IMR-90 (cell line): Measurements from ENCODE around the gene FOXP4. TPM values are rescaled to one million over a fixed set of nuclear protein-coding genes. Genes with fewer than 3 reads are reported as not detected.

ENCODE experiments used
- ATAC-seq: fragments of 200-7000 bp; cut with Tn5 transposase; 2 replicates; pipeline ENCODE4 v1.9.1; 2020; ENCODE audit warnings: low read depth, mild to moderate bottlenecking, moderate library complexity
- BruUV-seq: library from RNA; stranded (reverse); fragments of 400-500 nt; replicated peaks from 2 replicates; lab custom pipeline; 2021; lab: Mats Ljungman, UMichigan
- CTCF ChIA-PET: fragments of 300-600 bp; formaldehyde crosslinking; extraction: SDS; loops from one replicate; lab custom pipeline; 2021; ENCODE audit warnings: antibody characterized with exemption; lab: Yijun Ruan, JAX
- POLR2A ChIA-PET: fragments of 300-600 bp; sonication (Branson Sonifier 250); formaldehyde crosslinking; loops from one replicate; lab custom pipeline; 2022; ENCODE audit warnings: antibody characterized with exemption; ENCODE audit not compliant: unreplicated experiment; lab: Charles Lee
- DNase-seq: peaks from one replicate; pipeline ENCODE4 v3.0.0; 2013
- H2AFZ ChIP-seq: replicated peaks from 2 replicates; pipeline ENCODE3; 2013; ENCODE audit warnings: low read length, mild to moderate bottlenecking; ENCODE audit not compliant: poor library complexity
- H2AK5ac ChIP-seq: 2 replicates; pipeline ENCODE4 v1.6.1; 2013; ENCODE audit warnings: low read depth, low read length, inconsistent platforms
- H2AK9ac ChIP-seq: replicated peaks from 2 replicates; pipeline ENCODE3; 2013; ENCODE audit warnings: mild to moderate bottlenecking, low read depth, low read length, moderate library complexity; ENCODE audit not compliant: poor library complexity
- H2BK120ac ChIP-seq: 2 replicates; pipeline ENCODE4 v1.6.1; 2013; ENCODE audit warnings: low read depth, low read length, inconsistent platforms
- H2BK15ac ChIP-seq: 3 replicates; pipeline ENCODE4 v1.6.1; 2013; ENCODE audit warnings: low read depth, low read length, inconsistent platforms
- H2BK20ac ChIP-seq: 2 replicates; pipeline ENCODE4 v1.6.1; 2013; ENCODE audit warnings: low read depth, mild to moderate bottlenecking, inconsistent platforms, low read length, moderate library complexity
- H2BK5ac ChIP-seq: 2 replicates; pipeline ENCODE4 v1.6.1; 2013; ENCODE audit warnings: mild to moderate bottlenecking, low read depth, low read length, inconsistent platforms; ENCODE audit not compliant: poor library complexity, severe bottlenecking
- H3K14ac ChIP-seq: replicated peaks from 2 replicates; pipeline ENCODE4 v1.6.1; 2013; ENCODE audit warnings: low read depth, low read length, inconsistent platforms
- H3K18ac ChIP-seq: 2 replicates; pipeline ENCODE4 v1.6.1; 2013; ENCODE audit warnings: low read depth, low read length, control low read depth
- H3K23ac ChIP-seq: 2 replicates; pipeline ENCODE4 v1.6.1; 2013; ENCODE audit warnings: low read depth, low read length, inconsistent platforms
- H3K27ac ChIP-seq: 2 replicates; pipeline ENCODE4 v1.5.1; 2013; ENCODE audit warnings: mild to moderate bottlenecking, control low read depth, low read length; ENCODE audit not compliant: insufficient read depth
- H3K27me3 ChIP-seq: 2 replicates; pipeline ENCODE4 v1.6.1; 2013; ENCODE audit warnings: low read length; ENCODE audit not compliant: control insufficient read depth, insufficient read depth
- H3K36me3 ChIP-seq: 2 replicates; pipeline ENCODE4 v1.6.1; 2013; ENCODE audit warnings: low read length, mixed read lengths; ENCODE audit not compliant: control insufficient read depth, insufficient read depth
- H3K4ac ChIP-seq: 2 replicates; pipeline ENCODE4 v1.6.1; 2013; ENCODE audit warnings: low read depth, low read length, inconsistent platforms
- H3K4me1 ChIP-seq: 2 replicates; pipeline ENCODE4 v1.6.1; 2013; ENCODE audit warnings: low read length, mixed read lengths; ENCODE audit not compliant: control insufficient read depth, insufficient read depth
- H3K4me2 ChIP-seq: 2 replicates; pipeline ENCODE4 v1.6.1; 2013; ENCODE audit warnings: low read depth, mild to moderate bottlenecking, control low read depth, low read length, moderate library complexity
- H3K4me3 ChIP-seq: 2 replicates; pipeline ENCODE4 v1.5.1; 2013; ENCODE audit warnings: low read depth, mild to moderate bottlenecking, control low read depth, low read length, moderate library complexity; ENCODE audit not compliant: insufficient read depth
- H3K56ac ChIP-seq: 2 replicates; pipeline ENCODE4 v1.6.1; 2013; ENCODE audit warnings: low read length, inconsistent platforms; ENCODE audit not compliant: insufficient read depth; ENCODE audit errors: extremely low read depth
- H3K79me1 ChIP-seq, 2 experiments: 2 replicates each; pipeline ENCODE4 v1.6.1; 2013; ENCODE audit warnings: low read length in 2 of 2, inconsistent platforms in 1 of 2, low read depth in 1 of 2
- H3K9ac ChIP-seq: 2 replicates; pipeline ENCODE4 v1.6.1; 2013; ENCODE audit warnings: low read depth, low read length, control low read depth
- H3K9me1 ChIP-seq: 2 replicates; pipeline ENCODE4 v1.6.1; 2013; ENCODE audit warnings: low read length, inconsistent platforms; ENCODE audit not compliant: insufficient read depth
- H3K9me3 ChIP-seq: 2 replicates; pipeline ENCODE4 v1.6.1; 2013; ENCODE audit warnings: low read length; ENCODE audit not compliant: control insufficient read depth, insufficient read depth
- H4K20me1 ChIP-seq: 2 replicates; pipeline ENCODE4 v1.6.1; 2013; ENCODE audit warnings: low read length, inconsistent platforms; ENCODE audit not compliant: insufficient read depth
- H4K5ac ChIP-seq: 2 replicates; pipeline ENCODE4 v1.6.1; 2013; ENCODE audit warnings: mild to moderate bottlenecking, low read depth, low read length, control low read depth
- H4K8ac ChIP-seq, 2 experiments: 2 replicates each; pipeline ENCODE4 v1.6.1; 2013; ENCODE audit warnings: low read depth in 2 of 2, low read length in 2 of 2, control low read depth in 1 of 2, inconsistent platforms in 1 of 2
- H4K91ac ChIP-seq: 2 replicates; pipeline ENCODE4 v1.6.1; 2013; ENCODE audit warnings: low read depth, low read length, inconsistent platforms; ENCODE audit not compliant: insufficient read depth
- RAD21 ChIP-seq: IDR thresholded peaks from 2 replicates; pipeline ENCODE4 v1.6.1; 2012; ENCODE audit warnings: low read length, improper control_type of control experiment
- WGBS, 2 experiments: methylation state at CpG; one replicate each; pipeline versions ENCODE4 v1.1.5 to v1.1.7; 2013; ENCODE audit warnings: missing lambda C conversion rate in 2 of 2; ENCODE audit not compliant: insufficient read length in 1 of 2; ENCODE audit errors: extremely low coverage in 2 of 2; 5-methylcytosine and 5-hydroxymethylcytosine counted together
- dilution Hi-C: fragments of 300-500 bp; cut with HindIII; formaldehyde crosslinking; loops from one replicate; pipeline ENCODE4 v1.14.3; 2018; ENCODE audit warnings: low sequenced_read_pairs; ENCODE audit not compliant: unreplicated experiment
- in situ Hi-C: fragments of 300-500 bp; cut with MboI; formaldehyde crosslinking; loops from 3 replicates; pipeline ENCODE4 v1.14.3; 2019; ENCODE audit warnings: low sequenced_read_pairs, inconsistent platforms, mixed read lengths
- intact Hi-C: fragments of 100-400 bp; cut with micrococcal nuclease; formaldehyde crosslinking; loops from 2 replicates; pipeline ENCODE4 v1.10.0; 2022
- polyA plus RNA-seq, 3 experiments: library from polyadenylated mRNA; depleted of rRNA; stranded (reverse); fragments of >200 nt; gene quantifications; 2 replicates each; pipeline ENCODE4 v1.2.3, GENCODE V29; 2012; ENCODE audit warnings: low replicate concordance in 1 of 3
- total RNA-seq: library from RNA; depleted of rRNA; stranded (reverse); fragments of >200 nt; gene quantifications from 2 replicates; pipeline ENCODE4 v1.2.3, GENCODE V29; 2012
- TF ChIP-seq, protein P1 (sequence below): conservative IDR thresholded peaks from 2 replicates; pipeline ENCODE4 v1.5.1; 2012; ENCODE audit warnings: mild to moderate bottlenecking, low read depth, low read length, improper control_type of control experiment

Gene FOXP4
- total and polyA plus RNA-seq, 2 of the 4 experiments (the other 2 are of a cell fraction): 0.72 to 9.5 TPM

DNA sequence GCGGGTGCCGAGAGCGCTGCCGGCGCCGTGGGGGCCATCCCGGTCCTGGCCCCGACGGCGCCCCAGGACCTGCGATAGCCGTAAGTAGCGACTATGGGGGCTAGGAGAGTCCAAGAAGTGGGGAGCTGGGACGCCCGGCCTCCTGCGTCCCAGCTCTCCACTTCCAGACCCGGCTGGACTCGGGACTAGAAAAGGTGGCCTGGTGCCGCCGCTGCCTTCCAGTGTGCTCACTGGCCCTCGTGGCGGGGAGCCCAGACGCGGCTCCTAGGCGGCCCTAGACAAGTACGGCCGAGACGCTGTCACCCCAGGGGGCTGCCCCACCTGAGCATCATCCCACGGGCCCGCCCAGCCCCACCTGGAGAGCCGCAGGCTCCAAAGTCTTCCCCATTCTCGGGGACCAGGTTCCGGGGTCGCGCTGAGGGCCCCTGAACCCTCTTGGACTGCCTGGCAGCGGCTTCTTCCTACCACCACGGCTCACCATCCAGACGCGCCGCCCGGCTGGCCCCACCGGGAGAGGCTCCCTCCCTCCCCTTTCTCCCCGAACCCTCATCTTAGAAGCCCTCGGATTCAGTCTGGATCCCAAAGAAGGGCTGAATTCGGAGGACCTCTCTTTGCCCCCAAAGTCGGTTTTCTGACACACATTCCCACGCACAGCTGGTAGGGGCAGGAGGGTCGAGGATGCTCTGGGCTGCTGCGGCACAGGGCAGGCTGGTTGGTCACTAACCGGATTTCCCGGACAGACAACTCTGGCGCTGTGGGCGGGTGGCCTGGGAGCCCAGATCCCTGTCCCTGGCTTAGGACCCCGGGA, 91.2 kb downstream of the FOXP4 start:
- H2BK120ac ChIP-seq: no peak overlapping the region
- ATAC-seq (no peak; the same call in 1 of the 2 replicates), DNase-seq (no peak)
- intact Hi-C loops: no loop called here
- H3K79me1 ChIP-seq: no peaks in the 10 kb centered on the region
- H2AK9ac ChIP-seq: no peak overlapping the region
- H3K4ac ChIP-seq: no peak overlapping the region
- H2BK5ac ChIP-seq: no peak overlapping the region
- peaks cover 95% of the 10 kb centered on the region for H3K27me3 ChIP-seq
- 6% methylated on average over 14 of the region's 54 CpGs; no CpG with 5 or more reads in 1 of the 2 experiments for WGBS, 2 experiments
- H3K18ac ChIP-seq: no peak overlapping the region
- H4K91ac ChIP-seq: no peak overlapping the region
- no peaks in the 10 kb centered on the region for H3K9me1 ChIP-seq
- BruUV-seq: no TSS peak
- no peak overlapping the region for H3K14ac ChIP-seq
- dilution Hi-C loops: no loop called here
- H4K20me1 ChIP-seq: no peaks in the 10 kb centered on the region; the same call in 1 of the 2 replicates
- H3K4me3 ChIP-seq: no peak overlapping the region
- H4K5ac ChIP-seq: no peak overlapping the region
- in situ Hi-C loops: no loop called here
- POLR2A ChIA-PET: no interaction called here
- TF ChIP-seq RAD21: no peak
- TF ChIP-seq, protein P1, sequence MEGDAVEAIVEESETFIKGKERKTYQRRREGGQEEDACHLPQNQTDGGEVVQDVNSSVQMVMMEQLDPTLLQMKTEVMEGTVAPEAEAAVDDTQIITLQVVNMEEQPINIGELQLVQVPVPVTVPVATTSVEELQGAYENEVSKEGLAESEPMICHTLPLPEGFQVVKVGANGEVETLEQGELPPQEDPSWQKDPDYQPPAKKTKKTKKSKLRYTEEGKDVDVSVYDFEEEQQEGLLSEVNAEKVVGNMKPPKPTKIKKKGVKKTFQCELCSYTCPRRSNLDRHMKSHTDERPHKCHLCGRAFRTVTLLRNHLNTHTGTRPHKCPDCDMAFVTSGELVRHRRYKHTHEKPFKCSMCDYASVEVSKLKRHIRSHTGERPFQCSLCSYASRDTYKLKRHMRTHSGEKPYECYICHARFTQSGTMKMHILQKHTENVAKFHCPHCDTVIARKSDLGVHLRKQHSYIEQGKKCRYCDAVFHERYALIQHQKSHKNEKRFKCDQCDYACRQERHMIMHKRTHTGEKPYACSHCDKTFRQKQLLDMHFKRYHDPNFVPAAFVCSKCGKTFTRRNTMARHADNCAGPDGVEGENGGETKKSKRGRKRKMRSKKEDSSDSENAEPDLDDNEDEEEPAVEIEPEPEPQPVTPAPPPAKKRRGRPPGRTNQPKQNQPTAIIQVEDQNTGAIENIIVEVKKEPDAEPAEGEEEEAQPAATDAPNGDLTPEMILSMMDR: no peak
- no peak overlapping the region for H2BK15ac ChIP-seq
- no peak overlapping the region for H3K56ac ChIP-seq
- H2AK5ac ChIP-seq: no peak overlapping the region
- no peak overlapping the region for H2AFZ ChIP-seq
- H2BK20ac ChIP-seq: no peak overlapping the region
- CTCF ChIA-PET: no interaction called here
- no peak overlapping the region for H3K9ac ChIP-seq
- H3K27ac ChIP-seq: no peak overlapping the region
- H3K36me3 ChIP-seq: no peaks in the 10 kb centered on the region
- no peaks in the 10 kb centered on the region; the same call in 1 of the 2 replicates for H3K9me3 ChIP-seq
- no peak overlapping the region for H3K23ac ChIP-seq
- H3K4me1 ChIP-seq: no peaks in the 10 kb centered on the region
- H3K4me2 ChIP-seq: no peak overlapping the region; the same call in 1 of the 2 replicates
- no peak overlapping the region for H4K8ac ChIP-seq
